NCI-H446 (cell line): ENCODE measurements around the gene CAPS2.
A peak's percentile ranks its signal among the peaks of the same experiment; 100 is the strongest.

Source experiments
- DNase-seq, 2 experiments: peaks; one replicate each; lab custom pipeline; 2025; lab: John Stamatoyannopoulos, UW

CAPS2 gene

GRCh38 chr12:75305412-75306332, 24.5 kb downstream of the CAPS2 start:
- DNase-seq: no peak

- DNase-seq: peak in 1 of 2 experiments; percentile 37
Observed at GRCh38 chr12:75302781-75303180, 27.3 kb downstream of the CAPS2 start.

- DNase-seq: no peak
Observed at GRCh38 chr12:75302225-75302624, 27.9 kb downstream of the CAPS2 start.

- no peak for DNase-seq
Observed at GRCh38 chr12:75294797-75295196, 35.3 kb downstream of the CAPS2 start.

- no peak for DNase-seq
Observed at GRCh38 chr12:75294336-75294735, 35.8 kb downstream of the CAPS2 start.

GRCh38 chr12:75291014-75291413, 39.1 kb downstream of the CAPS2 start:
- no peak for DNase-seq

- DNase-seq: peak; percentile 12 to 31
Observed at GRCh38 chr12:75289753-75290152, 40.4 kb downstream of the CAPS2 start.

- DNase-seq: no peak
Observed at GRCh38 chr12:75288860-75289259, 41.3 kb downstream of the CAPS2 start.

GRCh38 chr12:75275702-75276101, 54.4 kb downstream of the CAPS2 start:
- no peak for DNase-seq

GRCh38 chr12:75271576-75271975, 58.5 kb downstream of the CAPS2 start:
- DNase-seq: no peak

GRCh38 chr12:75270157-75270556, 60.0 kb downstream of the CAPS2 start:
- no peak for DNase-seq

GRCh38 chr12:75269209-75269608, 60.9 kb downstream of the CAPS2 start:
- no peak for DNase-seq

GRCh38 chr12:75260316-75260715, 69.8 kb downstream of the CAPS2 start:
- no peak for DNase-seq

GRCh38 chr12:75259143-75259542, 71.0 kb downstream of the CAPS2 start:
- DNase-seq: no peak

- no peak for DNase-seq
Observed at GRCh38 chr12:75257510-75257909, 72.6 kb downstream of the CAPS2 start.

GRCh38 chr12:75245108-75245507, 85.0 kb downstream of the CAPS2 start:
- DNase-seq: peak in 1 of 2 experiments; percentile 24

- no peak for DNase-seq
Observed at GRCh38 chr12:75239987-75240386, 90.1 kb downstream of the CAPS2 start.

GRCh38 chr12:75236206-75236605, 93.9 kb downstream of the CAPS2 start:
- no peak for DNase-seq

GRCh38 chr12:75227132-75227531, 103.0 kb downstream of the CAPS2 start:
- no peak for DNase-seq
